ENCODE data around the gene ZNF692.

The ZNF692 gene

DNA sequence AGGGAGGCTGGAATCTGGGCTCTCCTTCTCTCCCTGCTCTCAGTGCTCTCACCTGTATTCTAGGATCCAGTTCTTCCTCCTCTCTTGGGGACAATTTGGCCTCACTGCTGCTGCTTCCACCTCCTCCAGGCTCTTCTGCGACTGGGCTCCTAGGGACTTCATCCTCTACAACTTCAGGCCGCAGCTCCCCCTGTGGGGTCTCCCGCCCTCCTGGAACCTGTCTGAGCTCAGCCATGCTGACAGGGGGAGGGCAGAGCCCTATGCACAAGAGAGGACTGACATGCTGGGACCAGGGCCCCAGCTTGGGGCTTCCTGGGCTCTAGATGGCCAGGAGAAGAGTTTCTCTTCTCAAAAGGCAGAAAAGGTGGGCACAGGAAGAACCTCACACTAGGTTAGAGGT, 34.2 kb downstream of the ZNF692 start:
- no peak for DNase-seq (ENCODE audit: low read depth in 2 of 2)

GRCh38 chr1:248824301-248824700, 34.6 kb downstream of the ZNF692 start:
- no peak for DNase-seq (ENCODE audit: low read depth in 2 of 2)

DNA sequence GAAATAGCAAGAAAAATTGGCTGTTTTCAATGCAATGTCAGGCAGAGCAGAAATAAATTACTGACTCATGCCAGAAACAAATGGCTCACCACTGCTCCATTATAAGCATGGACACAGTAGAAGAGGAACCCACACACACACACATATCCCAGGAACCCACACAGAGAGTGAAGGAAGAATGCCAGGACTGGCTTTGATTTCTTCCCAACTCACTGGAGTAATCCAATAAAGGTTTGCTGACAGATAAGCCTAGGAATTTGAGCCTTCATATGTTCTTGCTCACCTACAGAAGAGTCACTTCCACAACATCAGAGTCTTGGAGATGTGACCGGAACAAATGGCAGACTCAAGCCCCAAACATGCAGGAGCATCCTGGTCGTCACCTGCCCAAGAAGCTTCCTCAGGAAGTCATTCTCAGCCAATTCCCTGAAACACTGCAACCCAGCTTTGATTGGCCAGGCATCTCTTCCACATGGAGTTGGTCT, 35.3 kb downstream of the ZNF692 start:
- DNase-seq (ENCODE audit: low read depth in 2 of 2), result no peak

DNA sequence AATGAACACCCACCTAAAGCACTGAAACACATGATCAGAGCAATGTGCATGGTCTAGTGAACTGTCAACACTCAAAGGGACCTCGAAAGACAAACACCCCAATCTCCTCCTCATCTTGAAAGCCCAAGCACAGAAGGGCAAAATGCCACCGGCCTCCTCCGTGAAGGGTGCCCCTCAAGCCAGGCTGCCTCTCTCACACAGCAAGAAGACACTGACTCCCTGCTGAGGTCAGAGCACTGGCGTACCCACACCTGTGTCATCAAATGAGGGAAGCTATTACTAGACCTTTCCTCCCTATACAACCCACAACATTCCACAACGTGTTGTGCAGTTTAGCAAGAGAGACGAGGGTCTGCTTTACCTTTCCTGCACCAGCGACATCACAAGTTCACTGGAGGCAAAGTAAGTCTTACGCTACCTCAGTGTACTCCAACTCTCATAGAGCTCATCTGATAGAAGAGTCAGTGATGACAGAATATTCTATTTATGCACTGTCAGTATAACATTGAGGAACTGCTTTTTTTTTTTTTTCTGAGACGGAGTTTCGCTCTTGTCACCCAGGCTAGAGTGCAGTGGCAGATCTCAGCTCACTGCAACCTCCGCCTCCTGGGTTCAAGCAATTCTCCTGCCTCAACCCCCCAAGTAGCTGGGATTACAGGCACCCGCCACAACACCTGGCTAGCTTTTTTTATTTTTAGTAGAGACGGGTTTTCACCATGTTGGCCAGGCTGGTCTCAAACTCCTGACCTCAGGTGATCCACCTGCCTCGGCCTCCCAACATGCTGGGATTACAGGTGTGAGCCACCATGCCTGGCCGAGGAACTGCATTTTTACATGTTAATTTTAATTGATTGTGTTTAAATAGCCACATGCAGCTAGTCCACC, 36.5 kb downstream of the ZNF692 start:
- no peak for DNase-seq (ENCODE audit: low read depth in 2 of 2)

DNA sequence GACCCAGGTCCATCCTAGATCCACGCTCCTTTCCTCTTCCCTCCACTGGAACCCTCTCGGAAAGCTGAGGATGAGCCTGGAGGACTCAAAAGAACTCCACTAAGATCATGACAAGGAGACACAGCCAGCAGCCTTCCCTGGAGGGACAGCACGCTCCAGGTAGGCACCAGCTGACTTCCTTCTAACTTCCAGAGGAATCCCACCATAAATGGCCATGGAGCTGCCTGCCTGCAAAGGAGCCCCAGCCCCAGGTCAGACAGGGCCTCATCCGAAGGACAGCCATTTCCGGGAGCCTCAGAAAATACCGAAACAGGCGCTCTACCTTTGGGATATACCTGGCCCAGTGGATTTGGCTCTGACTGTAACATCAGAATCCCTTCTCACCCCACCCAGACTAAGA, 37.2 kb downstream of the ZNF692 start:
- DNase-seq (ENCODE audit: low read depth in 2 of 2), result no peak

GRCh38 chr1:248821101-248821500, 37.8 kb downstream of the ZNF692 start:
- DNase-seq (ENCODE audit: low read depth in 2 of 2), result no peak

DNA sequence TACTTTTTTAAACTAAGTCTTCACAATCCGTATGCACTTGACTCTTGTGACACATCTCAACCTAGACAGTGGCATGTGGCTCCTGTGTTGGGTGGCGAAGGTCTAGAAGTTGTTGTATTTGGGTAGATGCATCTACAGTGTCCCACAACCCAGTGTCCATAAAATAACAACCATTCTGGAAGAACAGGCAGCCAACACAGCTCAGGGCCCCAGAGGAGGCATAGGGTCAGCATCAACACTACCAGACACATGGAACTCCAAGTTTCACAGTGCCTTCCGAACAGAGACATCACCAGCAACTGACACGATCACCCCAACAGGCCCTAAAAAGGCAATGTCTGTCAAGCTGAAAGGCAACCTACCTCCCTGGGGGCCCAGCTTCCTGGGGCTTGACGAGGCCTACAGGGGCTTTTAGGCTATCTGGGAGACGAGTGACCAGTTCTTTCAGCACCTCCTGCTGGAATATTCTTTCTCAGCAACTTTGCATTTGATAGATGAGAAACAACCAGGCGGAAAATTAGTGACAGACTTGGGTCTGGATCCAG, 38.8 kb downstream of the ZNF692 start:
- no peak for DNase-seq (ENCODE audit: low read depth in 2 of 2)

DNA sequence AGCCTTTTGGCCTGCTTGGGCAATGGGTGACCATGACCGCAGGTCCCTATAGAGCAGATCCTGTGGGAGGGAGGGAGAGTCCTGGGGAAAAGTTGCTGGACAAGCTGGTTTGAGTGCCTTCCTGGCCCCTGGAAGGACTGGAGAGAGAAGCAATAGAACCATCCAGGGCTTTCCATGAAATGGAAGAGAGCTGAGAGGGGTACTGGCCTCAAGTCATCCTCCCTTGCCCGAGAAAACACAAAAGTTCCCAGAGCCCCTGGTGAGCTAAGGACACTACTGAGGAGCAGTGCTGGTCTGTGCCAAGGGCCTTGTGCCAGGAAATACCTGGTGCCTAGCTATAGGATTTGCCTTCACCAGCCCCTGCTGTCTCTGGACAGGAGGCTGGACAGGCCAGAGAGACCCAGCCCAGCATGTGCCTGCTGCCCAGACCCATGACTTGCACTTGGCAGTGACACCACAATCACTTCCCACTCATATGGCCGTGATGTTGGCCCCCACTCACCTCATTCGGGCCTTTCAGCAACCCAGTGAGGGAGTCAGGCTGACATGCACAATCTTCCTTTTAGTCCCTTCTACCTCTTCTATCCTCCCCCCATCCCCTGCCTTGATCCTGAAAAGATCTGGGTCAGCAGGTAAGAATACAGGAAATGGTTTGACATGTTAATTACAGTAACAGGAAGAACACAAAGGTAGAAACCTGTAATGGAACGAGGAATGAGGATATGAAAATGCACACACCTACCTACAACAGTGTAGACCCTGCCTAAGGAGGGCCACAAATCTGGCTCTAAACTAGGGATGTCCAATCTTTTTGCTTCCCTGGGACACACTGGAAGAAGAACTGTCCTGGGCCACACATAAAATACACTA, 40.1 kb downstream of the ZNF692 start:
- no peak for DNase-seq (ENCODE audit: low read depth in 2 of 2)

- no peak for DNase-seq (ENCODE audit: low read depth in 2 of 2)
Measured at GRCh38 chr1:248817065-248817464, 41.8 kb downstream of the ZNF692 start.

GRCh38 chr1:248816042-248816851, 42.6 kb downstream of the ZNF692 start:
- no peak for DNase-seq (ENCODE audit: low read depth in 2 of 2)

GRCh38 chr1:248815407-248816034, 43.4 kb downstream of the ZNF692 start:
- no peak for DNase-seq (ENCODE audit: low read depth in 2 of 2)

- no peak for DNase-seq (ENCODE audit: low read depth in 2 of 2)
Measured at GRCh38 chr1:248814351-248814750, 44.5 kb downstream of the ZNF692 start.

DNA sequence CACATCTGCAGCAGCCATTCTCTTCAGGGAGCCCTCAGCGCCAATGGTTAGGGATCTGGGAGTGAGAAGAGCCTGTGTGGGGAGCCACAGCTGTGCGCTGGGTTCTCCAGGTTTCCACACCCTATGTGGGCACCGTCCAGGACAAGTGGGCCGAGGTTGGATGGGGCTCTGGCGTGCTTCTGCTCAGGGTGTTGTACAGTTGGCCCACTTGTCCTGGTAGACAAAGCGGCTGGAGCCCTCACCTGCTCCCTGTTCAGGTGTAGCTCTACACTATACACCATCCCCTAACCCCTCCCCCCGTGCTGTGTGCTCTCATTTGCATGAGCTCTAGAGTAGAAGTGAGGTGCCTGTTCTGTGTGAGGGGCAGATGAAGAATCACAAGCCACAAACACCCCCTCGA, 45.3 kb downstream of the ZNF692 start:
- no peak for DNase-seq (ENCODE audit: low read depth in 2 of 2)

- no peak for DNase-seq (ENCODE audit: low read depth in 2 of 2)
Measured at GRCh38 chr1:248812736-248813425, 46.0 kb downstream of the ZNF692 start.

DNA sequence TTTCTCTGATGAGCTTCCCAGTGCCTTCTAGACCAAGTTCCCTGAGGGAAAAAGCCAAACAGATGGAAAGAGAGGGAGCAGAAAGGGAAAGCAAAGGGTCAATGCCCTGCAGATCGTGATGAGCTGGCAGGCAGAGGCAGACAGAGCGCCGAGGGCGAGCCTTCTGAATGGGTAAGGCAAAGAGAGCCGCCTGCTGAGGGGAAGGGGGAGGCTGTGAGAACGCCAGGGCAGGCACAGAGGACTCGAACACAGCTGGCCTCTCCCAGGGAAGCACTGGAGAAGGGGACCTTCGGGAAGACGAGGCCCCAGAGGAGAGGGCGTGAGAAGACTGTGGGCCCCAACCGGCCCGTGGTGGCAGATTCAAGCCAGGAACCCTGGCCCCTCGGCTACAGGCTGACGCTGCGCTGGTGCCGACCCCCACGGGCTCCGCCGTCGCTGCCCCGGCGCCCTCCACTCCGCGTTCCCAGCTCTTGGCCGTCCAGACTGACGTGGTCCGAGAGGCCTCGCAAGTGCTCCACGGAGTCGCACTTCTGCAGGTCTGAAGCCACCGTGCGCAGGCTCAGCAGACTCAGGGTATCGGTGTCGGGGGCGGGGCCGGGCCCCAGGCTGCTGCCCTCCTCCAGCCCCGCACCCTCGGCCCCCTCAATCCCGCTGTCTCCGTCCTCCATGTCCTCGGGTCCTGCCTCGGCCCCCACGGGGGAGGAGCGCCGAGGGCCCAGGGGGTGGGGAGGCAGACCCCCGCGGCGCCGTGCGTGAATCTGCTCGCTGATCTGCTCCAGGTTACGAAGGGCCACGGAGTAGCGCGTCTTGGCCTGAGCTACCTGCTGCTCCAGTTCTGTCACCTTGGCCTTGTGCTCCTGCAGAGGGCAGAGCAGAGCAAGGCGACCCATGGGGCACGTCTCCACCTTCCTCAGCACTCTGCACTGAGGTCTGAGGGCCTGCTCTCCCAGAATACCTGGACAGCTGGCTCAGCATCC, 47.1 kb downstream of the ZNF692 start:
- no peak for DNase-seq (ENCODE audit: low read depth in 2 of 2)

DNA sequence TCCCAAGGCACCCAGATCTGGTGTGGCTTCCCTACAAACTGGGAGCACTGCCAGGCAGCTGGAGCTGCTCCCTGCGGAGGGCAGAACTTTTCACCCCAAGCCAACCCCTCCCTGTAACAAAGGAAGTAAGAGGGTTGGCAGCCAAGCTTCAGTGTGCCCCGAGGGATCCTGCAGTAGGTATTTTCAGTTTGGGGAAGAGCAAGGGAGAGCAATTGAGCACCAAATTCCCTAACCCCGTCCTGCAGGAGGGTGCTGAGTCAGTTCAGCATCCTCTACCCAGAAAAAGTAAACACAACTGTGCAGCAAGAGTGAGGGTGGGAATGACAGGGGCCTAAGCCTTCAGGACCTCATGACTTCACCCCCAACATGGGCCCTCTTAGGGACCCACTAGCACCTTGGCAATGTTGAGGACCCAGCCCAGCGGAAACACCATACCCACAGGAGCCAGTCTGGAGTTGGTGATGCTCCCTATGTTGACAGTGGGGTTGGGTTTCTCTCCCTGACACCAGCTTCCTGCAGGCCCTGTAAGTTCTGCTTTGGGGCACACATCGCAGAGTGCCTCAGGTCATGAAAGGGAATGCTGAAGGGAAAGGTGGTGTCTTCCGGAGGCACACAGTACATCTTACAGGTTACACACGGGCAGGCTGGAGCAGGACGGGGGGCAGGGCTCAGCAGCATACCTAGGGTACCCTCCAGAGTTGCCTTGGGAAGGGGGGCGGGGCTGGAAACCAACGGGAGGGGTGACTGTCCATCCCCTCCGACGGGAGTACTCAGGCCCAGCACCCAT, 48.0 kb downstream of the ZNF692 start:
- no peak for DNase-seq (ENCODE audit: low read depth in 2 of 2)

GRCh38 chr1:248810000-248810726, 48.7 kb downstream of the ZNF692 start:
- no peak for DNase-seq (ENCODE audit: low read depth in 2 of 2)

- no peak for DNase-seq (ENCODE audit: low read depth in 2 of 2)
Measured at GRCh38 chr1:248808876-248809275, 50.0 kb downstream of the ZNF692 start.

All from activated CD8-positive, alpha-beta memory T cell treated with anti-CD3 and anti-CD28 coated beads for 4 hours (primary cell).